VCaP (cell line): ENCODE results near the gene BEST4.

Experiments
- H3K27ac ChIP-seq: fragments of 450-650 bp; 2 replicates; pipeline ENCODE4 v1.5.1; 2017
- TF ChIP-seq, protein P1 (sequence below): fragments of 450-650 bp; conservative IDR thresholded peaks from 2 replicates; pipeline ENCODE4 v1.5.1; 2017; ENCODE audit warnings: mild to moderate bottlenecking, moderate library complexity

BEST4 gene

DNA sequence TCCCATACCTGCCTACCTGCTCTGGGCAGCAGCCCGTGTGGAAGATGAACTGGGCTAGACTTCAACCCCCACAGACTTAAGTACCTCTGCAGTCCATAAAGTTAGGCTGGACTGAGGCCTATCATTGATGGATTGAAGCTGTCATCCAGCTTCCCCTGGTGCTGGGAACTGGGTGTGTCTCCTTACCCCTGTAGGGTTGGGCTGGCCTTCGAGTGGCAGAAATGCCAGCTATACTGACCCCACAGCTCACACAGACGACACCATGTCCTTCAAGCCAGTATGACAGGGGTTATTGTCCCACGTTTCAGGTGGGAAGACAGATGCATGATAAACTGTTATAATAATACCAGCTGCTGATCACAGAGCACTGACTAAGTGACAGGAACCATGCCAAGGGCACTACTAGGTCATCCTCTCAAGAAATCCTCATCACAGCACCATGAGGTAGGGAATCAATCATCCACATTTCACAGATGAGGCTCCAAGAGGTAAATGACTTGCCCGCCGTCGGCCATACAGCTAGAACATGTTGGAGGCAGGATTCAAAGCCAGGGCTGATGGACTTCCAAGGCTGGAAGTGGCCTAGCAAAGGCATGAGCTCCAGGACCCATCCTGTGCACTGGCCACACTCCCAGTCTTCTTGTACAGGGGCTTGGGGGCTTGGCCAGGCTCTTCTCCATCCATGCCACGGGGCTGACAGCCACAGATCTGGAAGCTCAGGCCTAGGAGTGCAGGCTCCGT is at the start of gene BEST4:
Gene BEST4, minus strand, starts transcription at position 51 of the 741 bp plus-strand sequence. CDS start 465 bp downstream, outside the sequence.
- no peak within 1 kb of the TSS for H3K27ac ChIP-seq
- TF ChIP-seq, protein P1, sequence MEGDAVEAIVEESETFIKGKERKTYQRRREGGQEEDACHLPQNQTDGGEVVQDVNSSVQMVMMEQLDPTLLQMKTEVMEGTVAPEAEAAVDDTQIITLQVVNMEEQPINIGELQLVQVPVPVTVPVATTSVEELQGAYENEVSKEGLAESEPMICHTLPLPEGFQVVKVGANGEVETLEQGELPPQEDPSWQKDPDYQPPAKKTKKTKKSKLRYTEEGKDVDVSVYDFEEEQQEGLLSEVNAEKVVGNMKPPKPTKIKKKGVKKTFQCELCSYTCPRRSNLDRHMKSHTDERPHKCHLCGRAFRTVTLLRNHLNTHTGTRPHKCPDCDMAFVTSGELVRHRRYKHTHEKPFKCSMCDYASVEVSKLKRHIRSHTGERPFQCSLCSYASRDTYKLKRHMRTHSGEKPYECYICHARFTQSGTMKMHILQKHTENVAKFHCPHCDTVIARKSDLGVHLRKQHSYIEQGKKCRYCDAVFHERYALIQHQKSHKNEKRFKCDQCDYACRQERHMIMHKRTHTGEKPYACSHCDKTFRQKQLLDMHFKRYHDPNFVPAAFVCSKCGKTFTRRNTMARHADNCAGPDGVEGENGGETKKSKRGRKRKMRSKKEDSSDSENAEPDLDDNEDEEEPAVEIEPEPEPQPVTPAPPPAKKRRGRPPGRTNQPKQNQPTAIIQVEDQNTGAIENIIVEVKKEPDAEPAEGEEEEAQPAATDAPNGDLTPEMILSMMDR, result no peak

DNA sequence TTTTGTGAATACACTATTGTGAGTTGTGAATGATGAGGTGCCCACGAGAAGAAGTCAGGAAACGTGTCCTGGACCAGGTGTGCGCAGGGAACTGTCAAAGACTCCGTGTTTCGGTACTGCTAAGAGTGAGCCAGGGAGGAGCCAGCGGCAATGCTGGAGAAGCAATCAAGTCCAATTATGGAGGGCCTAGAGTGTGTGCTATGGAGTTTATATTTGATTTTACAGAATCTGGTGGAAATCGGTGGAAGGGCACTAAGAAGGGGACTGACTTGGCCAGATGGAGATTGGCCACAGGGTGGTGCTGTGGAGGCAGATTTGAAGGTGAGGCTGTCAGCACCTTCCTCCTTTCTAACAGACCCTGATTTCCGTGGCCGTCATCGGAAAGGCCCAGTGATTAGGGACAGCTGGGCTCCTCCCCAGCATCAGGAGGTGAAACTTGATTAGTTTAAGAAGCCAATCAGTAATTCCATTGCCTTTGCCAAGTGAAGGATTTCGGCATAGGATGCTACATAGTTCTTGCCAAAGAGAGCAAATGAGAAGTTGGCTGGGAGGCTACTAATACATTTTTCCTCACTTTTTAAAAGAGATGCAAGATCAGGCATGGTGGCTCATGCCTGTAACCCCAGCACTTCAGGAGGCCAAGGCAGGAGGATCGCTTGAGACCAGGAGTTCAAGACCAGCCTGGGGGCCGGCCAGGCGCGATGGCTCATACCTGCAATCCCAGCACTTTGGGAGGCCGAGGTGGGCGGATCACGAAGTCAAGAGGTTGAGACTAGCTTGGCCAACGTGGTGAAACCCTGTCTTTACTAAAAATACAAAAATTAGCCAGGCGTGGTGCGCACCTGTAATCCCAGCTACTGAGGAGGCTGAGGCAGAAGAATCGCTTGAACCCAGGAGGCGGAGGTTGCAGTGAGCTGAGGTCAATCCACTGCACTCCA is 48.0 kb upstream of the BEST4 start:
- TF ChIP-seq, protein P1, result peak; percentile 90
- H3K27ac ChIP-seq, result no peak overlapping the region

DNA sequence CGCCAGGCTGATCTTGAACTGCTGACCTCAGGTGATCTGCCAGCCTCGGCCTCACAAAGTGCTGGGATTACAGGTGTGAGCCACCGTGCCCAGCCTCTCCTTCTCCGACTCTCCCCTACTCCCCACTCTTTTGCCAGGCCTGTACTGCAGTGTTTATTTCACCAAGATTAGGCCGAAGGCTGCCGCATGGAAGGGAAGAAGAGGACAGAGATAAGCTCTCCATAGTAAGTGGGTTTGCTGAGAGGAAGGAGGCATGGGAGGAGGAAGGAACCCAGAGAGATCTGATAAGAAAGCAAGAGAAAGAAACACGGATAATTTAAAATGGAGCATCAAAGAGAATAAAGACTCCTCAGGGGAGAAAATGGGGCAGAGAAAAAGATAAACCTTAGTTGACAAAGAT is 46.4 kb upstream of the BEST4 start:
- TF ChIP-seq, protein P1, result no peak
- no peak overlapping the region for H3K27ac ChIP-seq

DNA sequence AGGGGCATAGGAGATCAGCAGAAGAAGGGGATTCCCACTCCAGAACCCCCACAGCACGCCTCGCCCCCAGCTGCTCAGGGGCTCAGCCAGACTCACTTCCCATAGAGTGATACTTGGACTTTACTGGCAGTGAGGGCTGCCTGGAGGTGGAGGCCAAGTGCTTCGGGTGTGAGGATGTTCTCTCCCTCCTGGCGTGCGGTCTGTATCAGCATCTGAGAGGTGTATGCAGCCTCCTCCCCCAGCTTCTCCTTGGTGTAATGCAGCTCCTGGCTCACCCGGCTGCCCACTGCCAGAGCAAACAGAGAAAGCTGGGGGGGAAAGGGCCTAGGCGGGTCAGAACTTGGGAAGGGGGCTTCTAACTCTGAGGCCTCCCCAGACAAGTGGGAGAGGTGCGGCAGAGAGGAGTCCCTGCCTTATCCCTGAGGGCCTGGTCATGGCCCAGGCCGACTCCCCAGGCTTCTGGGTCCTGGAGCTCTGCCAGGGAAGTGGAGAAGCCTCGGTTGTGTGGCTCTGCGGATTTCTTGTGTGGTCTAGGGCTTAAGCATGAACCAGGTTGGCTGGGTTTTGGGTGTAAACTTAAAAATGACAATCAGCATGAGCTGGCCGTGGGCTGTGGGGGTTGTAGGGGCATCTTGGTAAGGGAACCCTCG is 44.2 kb upstream of the BEST4 start:
- no peak overlapping the region for H3K27ac ChIP-seq
- TF ChIP-seq, protein P1, result no peak

DNA sequence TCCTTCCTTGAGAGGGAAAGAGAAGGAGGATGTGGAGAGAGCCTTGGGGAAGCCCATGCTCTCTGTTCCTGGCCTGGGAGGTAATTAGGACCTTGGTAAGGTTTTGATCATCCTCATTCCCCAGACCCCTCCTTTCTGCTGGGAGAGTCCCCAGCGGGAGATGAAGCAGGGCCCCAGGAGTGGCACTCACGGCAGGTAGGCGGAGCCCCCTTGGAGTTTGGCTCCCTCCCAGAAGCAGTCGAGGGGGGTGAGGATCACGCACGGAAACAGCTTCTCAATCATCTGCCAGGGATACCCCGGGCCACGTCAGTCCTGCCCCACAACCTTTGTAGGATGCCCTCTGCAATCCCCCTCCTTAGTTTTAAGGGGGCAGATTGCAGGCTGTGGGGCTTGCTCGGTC is 43.5 kb upstream of the BEST4 start:
- TF ChIP-seq, protein P1, result no peak

DNA sequence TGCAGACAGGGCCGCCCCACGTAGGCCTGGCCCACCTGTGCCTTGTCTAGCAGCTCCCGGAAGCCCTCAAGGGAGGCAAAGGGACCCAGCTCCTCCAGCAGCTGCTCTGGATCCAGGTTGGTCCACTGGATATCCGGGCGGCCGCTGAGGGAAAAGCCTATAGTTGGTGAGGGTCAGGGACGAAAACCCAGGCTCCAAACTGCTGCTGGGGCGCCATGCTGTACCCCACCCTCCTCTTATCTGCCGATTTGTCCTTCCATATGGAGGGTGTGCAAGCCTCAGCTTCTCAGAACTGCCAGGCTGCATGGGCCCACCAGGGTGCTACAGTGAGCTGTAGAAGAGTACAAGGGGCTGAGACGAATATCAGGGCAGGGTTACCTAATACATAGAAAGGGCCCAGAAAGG is 42.9 kb upstream of the BEST4 start:
- TF ChIP-seq, protein P1, result no peak
- H3K27ac ChIP-seq, result no peak overlapping the region

More for the DNA sequence above, 43.5 kb upstream of the BEST4 start:
- no peak overlapping the region for H3K27ac ChIP-seq
